UCSD-AML1 (cell line): ENCODE measurements around the gene PILRA.
"Not testable (repeated sequence)": the region's sequence is repeated elsewhere in the genome, so short reads cannot be mapped to it uniquely, and the experiment has no call there.

ENCODE experiments used
- DNase-seq: peaks from one replicate; lab custom pipeline; 2025; ENCODE audit not compliant: unreplicated experiment; lab: John Stamatoyannopoulos, UW

Gene PILRA

GRCh38 chr7:100373261-100373831 lies at the start of gene PILRA:
Gene PILRA, plus strand, starts transcription at chr7:100373487. Its CDS starts 170 bp downstream, at chr7:100373657.
- no peak for DNase-seq

- DNase-seq, result not testable (repeated sequence)
Observed at GRCh38 chr7:100324194-100324593, 49.1 kb upstream of the PILRA start.

- peak; percentile 6 for DNase-seq
Observed at GRCh38 chr7:100325671-100326070, 47.6 kb upstream of the PILRA start.

- not testable (repeated sequence) for DNase-seq
Observed at GRCh38 chr7:100326914-100327313, 46.4 kb upstream of the PILRA start.

- peak; percentile 84 for DNase-seq
Observed at GRCh38 chr7:100335566-100336466, 37.5 kb upstream of the PILRA start.

- DNase-seq, result not testable (repeated sequence)
Observed at GRCh38 chr7:100338083-100338696, 35.1 kb upstream of the PILRA start.

GRCh38 chr7:100341286-100341685 lies 32.0 kb upstream of the PILRA start:
- DNase-seq, result not testable (repeated sequence)

GRCh38 chr7:100342765-100343164 lies 30.5 kb upstream of the PILRA start:
- DNase-seq, result no peak

- DNase-seq, result not testable (repeated sequence)
Observed at GRCh38 chr7:100344124-100344559, 29.1 kb upstream of the PILRA start.

- peak; percentile 35 for DNase-seq
Observed at GRCh38 chr7:100344560-100345287, 28.6 kb upstream of the PILRA start.

GRCh38 chr7:100345288-100345672 lies 28.0 kb upstream of the PILRA start:
- peak; percentile 54 for DNase-seq

- DNase-seq, result no peak
Observed at GRCh38 chr7:100346921-100347320, 26.4 kb upstream of the PILRA start.

GRCh38 chr7:100348805-100349204 lies 24.5 kb upstream of the PILRA start:
- DNase-seq, result no peak

- DNase-seq, result no peak
Observed at GRCh38 chr7:100349757-100350156, 23.5 kb upstream of the PILRA start.

- no peak for DNase-seq
Observed at GRCh38 chr7:100351657-100352058, 21.6 kb upstream of the PILRA start.

GRCh38 chr7:100352230-100352781 lies 21.0 kb upstream of the PILRA start:
- DNase-seq, result not testable (repeated sequence)

- DNase-seq, result no peak
Observed at GRCh38 chr7:100352984-100353684, 20.2 kb upstream of the PILRA start.

GRCh38 chr7:100353685-100354330 lies 19.5 kb upstream of the PILRA start:
- no peak for DNase-seq

- DNase-seq, result no peak
Observed at GRCh38 chr7:100356416-100357068, 16.7 kb upstream of the PILRA start.
